ENCODE measurements around the gene RGS10. TPM values are rescaled to one million over a fixed set of nuclear protein-coding genes. Genes with fewer than 3 reads are reported as not detected.
"Not testable (repeated sequence)": the region's sequence is repeated elsewhere in the genome, so short reads cannot be mapped to it uniquely, and the experiment has no call there.

Gene RGS10
- polyA plus RNA-seq, 3 donors = 57.1 to 87.2 (median 75.8) TPM

DNA sequence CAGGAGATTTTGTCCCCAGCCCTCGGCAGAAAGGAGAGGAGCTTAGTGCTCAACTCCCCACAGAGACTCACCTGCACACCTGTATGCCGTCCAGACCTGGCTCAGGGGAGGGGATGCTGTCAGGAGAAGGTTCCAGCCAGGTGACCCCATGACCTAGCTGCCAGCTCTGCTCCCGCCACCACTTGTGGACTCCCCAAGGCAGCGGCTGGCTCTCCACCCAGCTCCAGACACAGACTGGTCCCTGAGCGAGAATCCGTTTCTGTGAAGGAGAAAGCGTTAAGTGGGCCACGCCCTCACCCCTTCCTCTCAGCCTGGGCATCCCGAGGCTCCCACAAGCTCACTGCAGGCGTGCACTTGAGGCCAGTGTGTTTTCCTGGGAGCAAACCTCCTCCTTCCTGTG is 76.4 kb downstream of the RGS10 start:
- Histone ChIP-seq H3K9me3 (replicated peaks in 1 of 2; ENCODE audit: control insufficient read depth in 1 of 2, insufficient read depth in 1 of 2, low read length in 2 of 2) (peaks cover 0 to 12% of the 10 kb centered on the region in 2 donors), H3K27me3 (ENCODE audit: control insufficient read depth in 2 of 2, insufficient read depth in 2 of 2, low read length in 2 of 2) (no peaks in the 10 kb centered on the region), H3K36me3 (replicated peaks in 1 of 2; ENCODE audit: control insufficient read depth in 1 of 2, insufficient read depth in 2 of 2, low read length in 2 of 2) (no peaks in the 10 kb centered on the region), H3K79me2 (ENCODE audit: insufficient read depth, low read length) (no peaks in the 10 kb centered on the region), H4K20me1 (ENCODE audit: insufficient read depth, low read length) (no peaks in the 10 kb centered on the region), H3K4me3 (replicated peaks in 1 of 3; ENCODE audit: low read depth in 2 of 3, low read length in 3 of 3) (no peak overlapping the region), H3K9ac (ENCODE audit: insufficient read depth, low read length, poor library complexity, severe bottlenecking) (no peak overlapping the region), H2AFZ (ENCODE audit: insufficient read depth, low read depth, low read length, poor library complexity, severe bottlenecking) (no peak overlapping the region), H3K27ac (ENCODE audit: low read depth in 1 of 2, low read length in 2 of 2) (no peak overlapping the region), H3K4me1 (ENCODE audit: control insufficient read depth in 1 of 2, insufficient read depth in 2 of 2, low read length in 2 of 2) (peaks cover 6 to 7% of the 10 kb centered on the region in 2 donors), H3K4me2 (replicated peaks; ENCODE audit: extremely low read depth, low read length, poor library complexity, severe bottlenecking) (no peak overlapping the region)
- intact Hi-C loops (cut with micrococcal nuclease) = no loop called here
- no peak for DNase-seq
- Mint-ChIP-seq H3K27ac (no peak overlapping the region), H3K27me3 (ENCODE audit: low read depth in 3 of 3) (peaks cover 6 to 10% (median 7%) of the 10 kb centered on the region in 3 donors), H3K36me3 (no peaks in the 10 kb centered on the region), H3K4me1 (peaks cover 9% of the 10 kb centered on the region), H3K4me3 (no peak overlapping the region), H3K9me3 (peaks cover 10 to 14% (median 13%) of the 10 kb centered on the region in 7 donors)
- whole genome bisulfite sequencing (ENCODE audit: insufficient coverage) = 61% methylated on average over 6 of the region's 10 CpGs
- TF ChIP-seq, protein P1, sequence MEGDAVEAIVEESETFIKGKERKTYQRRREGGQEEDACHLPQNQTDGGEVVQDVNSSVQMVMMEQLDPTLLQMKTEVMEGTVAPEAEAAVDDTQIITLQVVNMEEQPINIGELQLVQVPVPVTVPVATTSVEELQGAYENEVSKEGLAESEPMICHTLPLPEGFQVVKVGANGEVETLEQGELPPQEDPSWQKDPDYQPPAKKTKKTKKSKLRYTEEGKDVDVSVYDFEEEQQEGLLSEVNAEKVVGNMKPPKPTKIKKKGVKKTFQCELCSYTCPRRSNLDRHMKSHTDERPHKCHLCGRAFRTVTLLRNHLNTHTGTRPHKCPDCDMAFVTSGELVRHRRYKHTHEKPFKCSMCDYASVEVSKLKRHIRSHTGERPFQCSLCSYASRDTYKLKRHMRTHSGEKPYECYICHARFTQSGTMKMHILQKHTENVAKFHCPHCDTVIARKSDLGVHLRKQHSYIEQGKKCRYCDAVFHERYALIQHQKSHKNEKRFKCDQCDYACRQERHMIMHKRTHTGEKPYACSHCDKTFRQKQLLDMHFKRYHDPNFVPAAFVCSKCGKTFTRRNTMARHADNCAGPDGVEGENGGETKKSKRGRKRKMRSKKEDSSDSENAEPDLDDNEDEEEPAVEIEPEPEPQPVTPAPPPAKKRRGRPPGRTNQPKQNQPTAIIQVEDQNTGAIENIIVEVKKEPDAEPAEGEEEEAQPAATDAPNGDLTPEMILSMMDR (IDR thresholded peaks at IDR 0.05) = no peak

GRCh38 chr10:119465085-119465484 is 77.4 kb downstream of the RGS10 start:
- H3K36me3 Mint-ChIP-seq = no peaks in the 10 kb centered on the region
- Histone ChIP-seq H3K79me2 (ENCODE audit: insufficient read depth, low read length) (no peaks in the 10 kb centered on the region), H3K27ac (ENCODE audit: low read depth in 1 of 2, low read length in 2 of 2) (no peak overlapping the region), H3K4me3 (replicated peaks in 1 of 3; ENCODE audit: low read depth in 2 of 3, low read length in 3 of 3) (no peak overlapping the region), H3K9ac (ENCODE audit: insufficient read depth, low read length, poor library complexity, severe bottlenecking) (no peak overlapping the region), H3K27me3 (ENCODE audit: control insufficient read depth in 2 of 2, insufficient read depth in 2 of 2, low read length in 2 of 2) (no peaks in the 10 kb centered on the region), H3K4me2 (replicated peaks; ENCODE audit: extremely low read depth, low read length, poor library complexity, severe bottlenecking) (no peak overlapping the region), H3K36me3 (replicated peaks in 1 of 2; ENCODE audit: control insufficient read depth in 1 of 2, insufficient read depth in 2 of 2, low read length in 2 of 2) (no peaks in the 10 kb centered on the region), H4K20me1 (ENCODE audit: insufficient read depth, low read length) (no peaks in the 10 kb centered on the region), H2AFZ (ENCODE audit: insufficient read depth, low read depth, low read length, poor library complexity, severe bottlenecking) (no peak overlapping the region), H3K9me3 (replicated peaks in 1 of 2; ENCODE audit: control insufficient read depth in 1 of 2, insufficient read depth in 1 of 2, low read length in 2 of 2) (peaks cover 0 to 12% of the 10 kb centered on the region in 2 donors), H3K4me1 (ENCODE audit: control insufficient read depth in 1 of 2, insufficient read depth in 2 of 2, low read length in 2 of 2) (peaks cover 6 to 7% of the 10 kb centered on the region in 2 donors)
- no peak overlapping the region for H3K4me3 Mint-ChIP-seq
- H3K4me1 Mint-ChIP-seq = peaks cover 9% of the 10 kb centered on the region
- no peak overlapping the region for H3K27ac Mint-ChIP-seq
- peaks cover 10 to 14% (median 13%) of the 10 kb centered on the region in 7 donors for H3K9me3 Mint-ChIP-seq
- TF ChIP-seq, protein P1 (IDR thresholded peaks at IDR 0.05) = no peak
- intact Hi-C loops (cut with micrococcal nuclease) = no loop called here
- peaks cover 6 to 12% (median 7%) of the 10 kb centered on the region in 3 donors for H3K27me3 Mint-ChIP-seq (ENCODE audit: low read depth in 3 of 3)
- DNase-seq = no peak
- WGBS (ENCODE audit: insufficient coverage) = 95% methylated on average over 4 of the region's 4 CpGs

DNA sequence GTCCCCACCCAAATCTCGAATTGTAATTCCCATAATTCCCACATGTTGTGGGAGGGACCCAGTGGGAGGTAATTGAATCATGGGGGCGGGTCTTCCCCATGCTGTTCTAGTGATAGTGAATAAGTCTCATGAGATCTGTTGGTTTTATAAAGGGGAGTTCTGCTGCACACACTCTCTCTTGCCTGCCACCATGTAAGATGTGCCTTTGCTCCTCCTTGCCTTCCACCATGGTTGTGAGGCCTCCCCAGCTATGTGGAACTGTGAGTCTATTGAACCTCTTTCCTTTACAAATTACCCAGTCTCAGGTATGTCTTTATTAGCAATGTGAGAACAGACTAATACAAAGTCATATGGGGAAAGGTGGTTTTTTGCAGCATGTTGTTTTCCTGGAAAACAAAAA is 79.3 kb downstream of the RGS10 start:
- H3K9ac ChIP-seq (ENCODE audit: insufficient read depth, low read length, poor library complexity, severe bottlenecking); H3K27me3 ChIP-seq (ENCODE audit: control insufficient read depth in 2 of 2, insufficient read depth in 2 of 2, low read length in 2 of 2); H2AFZ ChIP-seq (ENCODE audit: insufficient read depth, low read depth, low read length, poor library complexity, severe bottlenecking); DNase-seq; H3K4me3 Mint-ChIP-seq; H3K36me3 ChIP-seq (replicated peaks in 1 of 2; ENCODE audit: control insufficient read depth in 1 of 2, insufficient read depth in 2 of 2, low read length in 2 of 2); H3K4me1 Mint-ChIP-seq; H4K20me1 ChIP-seq (ENCODE audit: insufficient read depth, low read length); H3K27ac Mint-ChIP-seq; H3K79me2 ChIP-seq (ENCODE audit: insufficient read depth, low read length); H3K4me2 ChIP-seq (replicated peaks; ENCODE audit: extremely low read depth, low read length, poor library complexity, severe bottlenecking); H3K27ac ChIP-seq (ENCODE audit: low read depth in 1 of 2, low read length in 2 of 2); intact Hi-C loops (cut with micrococcal nuclease); H3K4me1 ChIP-seq (ENCODE audit: control insufficient read depth in 1 of 2, insufficient read depth in 2 of 2, low read length in 2 of 2); H3K4me3 ChIP-seq (replicated peaks in 1 of 3; ENCODE audit: low read depth in 2 of 3, low read length in 3 of 3); H3K36me3 Mint-ChIP-seq: not testable (repeated sequence)
- peaks cover 6 to 12% (median 8%) of the 10 kb centered on the region in 3 donors for H3K27me3 Mint-ChIP-seq (ENCODE audit: low read depth in 3 of 3)
- H3K9me3 Mint-ChIP-seq = peaks cover 10 to 14% (median 13%) of the 10 kb centered on the region in 7 donors
- WGBS (ENCODE audit: insufficient coverage) = no CpG with 5 or more reads among the region's 2 CpGs
- H3K9me3 ChIP-seq (replicated peaks in 1 of 2; ENCODE audit: control insufficient read depth in 1 of 2, insufficient read depth in 1 of 2, low read length in 2 of 2) = peaks cover 0 to 12% of the 10 kb centered on the region in 2 donors
